ENCODE measurements around the gene IER3. TPM values are rescaled to one million over a fixed set of nuclear protein-coding genes. Genes with fewer than 3 reads are reported as not detected.
A peak's percentile ranks its signal among the peaks of the same experiment; 100 is the strongest.
"Not testable (repeated sequence)": the region's sequence is repeated elsewhere in the genome, so short reads cannot be mapped to it uniquely, and the experiment has no call there.

Gene IER3
- total RNA-seq, 1 donor, result 187 TPM

DNA sequence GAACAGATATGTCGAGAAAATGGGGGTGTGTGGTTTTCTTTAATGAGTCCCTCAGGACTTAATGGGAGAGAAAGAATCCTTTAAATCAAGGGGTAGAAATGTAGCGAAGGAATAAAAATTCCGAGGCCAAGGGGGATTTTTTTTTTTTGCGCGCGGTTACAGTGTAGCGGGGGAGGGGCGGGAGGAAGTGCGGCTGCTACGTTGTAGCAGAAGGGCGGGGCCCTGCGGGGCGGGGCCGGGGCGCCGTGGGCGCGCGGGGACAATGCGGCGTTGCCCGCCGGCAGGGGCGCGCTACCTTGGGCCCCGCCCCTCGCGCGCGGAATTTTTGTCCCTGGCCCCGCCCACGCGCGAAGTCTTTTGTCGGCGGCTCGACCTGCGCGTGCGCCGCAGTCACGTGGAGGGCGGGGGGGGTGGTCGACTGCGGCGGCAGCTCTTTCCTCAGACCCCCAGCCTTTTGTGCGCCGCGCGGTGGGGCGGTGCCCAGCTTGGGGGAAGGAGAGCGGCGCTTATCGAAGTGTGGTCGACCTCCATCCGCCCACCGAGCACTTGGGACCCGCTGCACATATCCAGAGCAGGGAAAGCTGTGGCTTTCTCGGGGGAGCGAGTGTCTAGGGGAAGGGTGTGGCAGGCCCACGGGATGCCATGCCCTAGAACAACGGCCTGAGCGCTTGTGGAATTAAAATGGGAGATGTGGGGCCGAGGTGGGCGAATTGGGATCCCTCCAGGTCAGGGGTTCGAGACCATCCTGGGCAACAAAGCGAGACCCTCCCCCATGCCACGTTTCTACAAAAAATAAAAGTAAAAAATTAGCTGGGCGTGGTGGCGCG, 22.9 kb downstream of the IER3 start:
- H3K4me3 ChIP-seq (ENCODE audit: low read depth, low read length), result peak overlapping the region; percentile 98
- peak; percentile 92 for DNase-seq (ENCODE audit: low read depth)
- TF ChIP-seq, protein P1, sequence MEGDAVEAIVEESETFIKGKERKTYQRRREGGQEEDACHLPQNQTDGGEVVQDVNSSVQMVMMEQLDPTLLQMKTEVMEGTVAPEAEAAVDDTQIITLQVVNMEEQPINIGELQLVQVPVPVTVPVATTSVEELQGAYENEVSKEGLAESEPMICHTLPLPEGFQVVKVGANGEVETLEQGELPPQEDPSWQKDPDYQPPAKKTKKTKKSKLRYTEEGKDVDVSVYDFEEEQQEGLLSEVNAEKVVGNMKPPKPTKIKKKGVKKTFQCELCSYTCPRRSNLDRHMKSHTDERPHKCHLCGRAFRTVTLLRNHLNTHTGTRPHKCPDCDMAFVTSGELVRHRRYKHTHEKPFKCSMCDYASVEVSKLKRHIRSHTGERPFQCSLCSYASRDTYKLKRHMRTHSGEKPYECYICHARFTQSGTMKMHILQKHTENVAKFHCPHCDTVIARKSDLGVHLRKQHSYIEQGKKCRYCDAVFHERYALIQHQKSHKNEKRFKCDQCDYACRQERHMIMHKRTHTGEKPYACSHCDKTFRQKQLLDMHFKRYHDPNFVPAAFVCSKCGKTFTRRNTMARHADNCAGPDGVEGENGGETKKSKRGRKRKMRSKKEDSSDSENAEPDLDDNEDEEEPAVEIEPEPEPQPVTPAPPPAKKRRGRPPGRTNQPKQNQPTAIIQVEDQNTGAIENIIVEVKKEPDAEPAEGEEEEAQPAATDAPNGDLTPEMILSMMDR (IDR thresholded peaks at IDR 0.05; ENCODE audit: insufficient read depth, low read depth, low read length), result peak; percentile 14

GRCh38 chr6:30720738-30721197, 23.6 kb downstream of the IER3 start:
- peak; percentile 49 for DNase-seq (ENCODE audit: low read depth)
- H3K4me3 ChIP-seq (ENCODE audit: low read depth, low read length), result peak overlapping the region; percentile 98
- TF ChIP-seq, protein P1 (IDR thresholded peaks at IDR 0.05; ENCODE audit: insufficient read depth, low read depth, low read length), result no peak

- peak; percentile 98 for DNase-seq (ENCODE audit: low read depth)
- H3K4me3 ChIP-seq (ENCODE audit: low read depth, low read length), result peak within 1 kb of the TSS; percentile 98
- TF ChIP-seq, protein P1 (IDR thresholded peaks at IDR 0.05; ENCODE audit: insufficient read depth, low read depth, low read length), result no peak
Observed at GRCh38 chr6:30719791-30720737, 24.3 kb downstream of the IER3 start, which contains the start of gene TUBB. TUBB (plus strand) TSS chr6:30720352; CDS start chr6:30720507, 155 bp downstream.

- TF ChIP-seq, protein P1 (IDR thresholded peaks at IDR 0.05; ENCODE audit: insufficient read depth, low read depth, low read length), result no peak
- no peak for DNase-seq (ENCODE audit: low read depth)
- peak overlapping the region; percentile 98 for H3K4me3 ChIP-seq (ENCODE audit: low read depth, low read length)
Observed at GRCh38 chr6:30719356-30719755, 25.0 kb downstream of the IER3 start.

DNA sequence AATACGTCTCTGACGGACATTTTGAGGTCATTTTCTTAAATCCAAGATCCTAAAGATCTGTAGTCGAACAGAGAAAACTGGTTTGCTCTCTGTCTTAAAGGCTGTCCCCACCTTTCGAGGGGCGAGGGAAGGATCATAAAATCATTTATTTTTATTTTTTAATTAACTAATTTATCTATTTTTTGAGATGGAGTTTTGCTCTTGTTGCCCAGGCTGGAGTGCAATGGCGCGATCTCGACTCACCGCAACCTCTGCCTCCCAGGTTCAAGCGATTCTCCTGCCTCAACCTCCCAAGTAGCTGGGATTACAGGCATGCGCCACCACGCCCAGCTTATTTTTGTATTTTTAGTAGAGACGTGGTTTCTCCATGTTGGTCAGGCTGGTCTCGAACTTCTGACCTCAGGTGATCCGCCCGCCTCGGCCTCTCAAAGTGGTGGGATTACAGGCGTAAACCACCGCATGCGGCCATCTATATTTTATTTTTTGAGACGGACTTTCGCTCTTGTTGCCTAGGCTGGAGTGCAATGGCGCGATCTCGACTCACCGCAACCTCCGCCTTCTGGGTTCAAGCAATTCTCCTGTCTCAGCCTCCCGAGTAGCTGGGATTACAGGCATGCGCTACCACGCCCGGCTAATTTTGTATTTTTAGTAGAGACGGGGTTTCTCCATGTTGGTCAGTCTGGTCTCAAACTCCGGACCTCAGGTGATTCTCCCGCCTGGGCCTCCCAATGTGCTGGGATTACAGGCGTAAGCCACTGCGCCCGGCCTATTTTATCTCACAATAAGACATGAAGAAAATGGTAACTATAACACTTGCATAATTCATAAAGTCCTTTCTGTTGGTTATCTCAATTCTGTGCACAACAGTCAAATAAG, 26.3 kb downstream of the IER3 start:
- H3K4me3 ChIP-seq (ENCODE audit: low read depth, low read length), result peak overlapping the region; percentile 60
- not testable (repeated sequence) for DNase-seq (ENCODE audit: low read depth)

DNA sequence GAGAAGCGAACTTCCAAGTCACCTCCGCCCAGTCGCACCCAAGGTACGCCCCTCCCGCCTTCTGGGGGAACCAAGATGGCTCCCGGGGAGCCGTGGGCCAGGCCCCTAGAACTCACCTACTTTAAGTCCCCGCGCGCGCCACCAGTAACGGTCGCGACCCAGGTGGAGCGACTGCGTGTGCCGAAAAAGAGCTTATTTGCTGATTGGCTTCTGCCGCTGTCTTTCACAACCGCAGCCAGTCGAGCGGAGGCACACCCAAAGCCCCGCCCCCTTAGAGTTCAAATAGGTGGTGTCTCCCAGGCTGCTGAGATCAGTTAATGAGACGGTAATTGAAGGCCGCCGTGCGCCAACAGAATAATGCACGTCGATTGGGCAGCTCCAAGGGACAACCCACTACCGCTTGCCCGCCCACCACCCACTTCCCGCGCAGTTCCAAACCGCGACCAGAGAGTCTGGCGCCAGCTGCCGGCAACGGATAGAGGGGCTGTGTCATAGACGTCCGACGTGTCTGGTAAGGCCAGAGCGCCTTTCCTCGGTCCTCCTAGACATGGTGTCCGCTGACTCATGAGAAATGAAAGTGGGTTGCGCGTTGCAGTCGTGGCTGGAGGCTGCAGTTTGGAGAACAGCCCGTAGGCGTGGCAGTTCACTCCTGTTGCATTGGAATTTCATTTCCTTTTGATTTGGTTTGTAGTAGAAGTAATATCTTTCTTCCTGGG, 27.1 kb downstream of the IER3 start, which contains the start of gene MDC1:
TSS of gene MDC1 (minus strand) at position 153 of the 716 bp plus-strand sequence. CDS start 2,106 bp downstream, outside the sequence.
- DNase-seq (ENCODE audit: low read depth), result peak; percentile 100
- TF ChIP-seq, protein P1 (IDR thresholded peaks at IDR 0.05; ENCODE audit: insufficient read depth, low read depth, low read length), result peak; percentile 37
- peak within 1 kb of the TSS; percentile 91 for H3K4me3 ChIP-seq (ENCODE audit: low read depth, low read length)

Measured in fibroblast of villous mesenchyme (primary cell).